Measurements from ENCODE around the gene RARB. TPM values are rescaled to one million over a fixed set of nuclear protein-coding genes. Genes with fewer than 3 reads are reported as not detected.

The RARB gene
- total and polyA plus RNA-seq, 2 experiments from 2014 or later: 0.14 to 0.42 TPM

GRCh38 chr3:25453619-25454004 is 25.5 kb downstream of the RARB start:
- Histone ChIP-seq H3K27ac (ENCODE audit: low read depth) (peak overlapping the region; percentile 88), H3K4me1 (ENCODE audit: insufficient read depth) (peaks cover 35% of the 10 kb centered on the region), H3K79me2 (replicated peaks; ENCODE audit: insufficient read depth) (no peaks in the 10 kb centered on the region)

More at GRCh38 chr3:25453619-25454004, 25.5 kb downstream of the RARB start:
- TF ChIP-seq NANOG (IDR thresholded peaks at IDR 0.05; ENCODE audit: borderline replicate concordance) (no peak), ZNF114 (CRISPR knock-in tag; IDR thresholded peaks at IDR 0.05) (no peak), ZNF331 (CRISPR knock-in tag; IDR thresholded peaks at IDR 0.05; ENCODE audit: low read depth) (no peak), CREB1 (CRISPR knock-in tag; IDR thresholded peaks at IDR 0.05; ENCODE audit: low read depth) (no peak), POLR2AphosphoS5 (IDR thresholded peaks at IDR 0.05; ENCODE audit: low read depth) (no peak), EZH2 (IDR thresholded peaks at IDR 0.05; ENCODE audit: low read depth, unreplicated experiment) (no peak), JUNB (IDR thresholded peaks at IDR 0.05; ENCODE audit: unreplicated experiment) (no peak), ZNF462 (CRISPR knock-in tag; IDR thresholded peaks at IDR 0.05) (no peak), EZH2phosphoT487 (IDR thresholded peaks at IDR 0.05; ENCODE audit: unreplicated experiment) (no peak)
- Histone ChIP-seq H3F3A (replicated peaks; ENCODE audit: low read depth) (no peaks in the 10 kb centered on the region), H3K36me3 (ENCODE audit: insufficient read depth) (no peaks in the 10 kb centered on the region), H4K20me1 (replicated peaks; ENCODE audit: insufficient read depth) (no peaks in the 10 kb centered on the region), H3K4me2 (peak overlapping the region; percentile 28; the same call in 1 of the 2 replicates), H3K9me2 (ENCODE audit: insufficient read depth) (no peaks in the 10 kb centered on the region), H2AFZ (no peak overlapping the region), H3K27me3 (ENCODE audit: insufficient read depth) (no peaks in the 10 kb centered on the region), H3K4me3 (no peak overlapping the region)
- Mint-ChIP-seq H3K4me3 (no peak overlapping the region), H3K36me3 (ENCODE audit: low read depth) (no peaks in the 10 kb centered on the region), H3K27ac (no peak overlapping the region), H3K9me3 (no peaks in the 10 kb centered on the region; the same call in 2 of the 3 replicates), H3K4me1 (peaks cover 32% of the 10 kb centered on the region), H3K27me3 (ENCODE audit: insufficient read depth, low read depth, poor library complexity) (peaks cover 5% of the 10 kb centered on the region)
- ATAC-seq (no peak), DNase-seq (ENCODE audit: low spot score) (no peak)

Data from GM23338 (cell line).